GM18499 (cell line): ENCODE measurements around the gene LMO3.

Source experiments
- ATAC-seq: cut with Tn5 transposase; IDR thresholded peaks from one replicate; pipeline ENCODE4 v1.9.1; 2021; ENCODE audit warnings: moderate number of reproducible peaks; ENCODE audit not compliant: insufficient read depth, unreplicated experiment

The LMO3 gene

DNA sequence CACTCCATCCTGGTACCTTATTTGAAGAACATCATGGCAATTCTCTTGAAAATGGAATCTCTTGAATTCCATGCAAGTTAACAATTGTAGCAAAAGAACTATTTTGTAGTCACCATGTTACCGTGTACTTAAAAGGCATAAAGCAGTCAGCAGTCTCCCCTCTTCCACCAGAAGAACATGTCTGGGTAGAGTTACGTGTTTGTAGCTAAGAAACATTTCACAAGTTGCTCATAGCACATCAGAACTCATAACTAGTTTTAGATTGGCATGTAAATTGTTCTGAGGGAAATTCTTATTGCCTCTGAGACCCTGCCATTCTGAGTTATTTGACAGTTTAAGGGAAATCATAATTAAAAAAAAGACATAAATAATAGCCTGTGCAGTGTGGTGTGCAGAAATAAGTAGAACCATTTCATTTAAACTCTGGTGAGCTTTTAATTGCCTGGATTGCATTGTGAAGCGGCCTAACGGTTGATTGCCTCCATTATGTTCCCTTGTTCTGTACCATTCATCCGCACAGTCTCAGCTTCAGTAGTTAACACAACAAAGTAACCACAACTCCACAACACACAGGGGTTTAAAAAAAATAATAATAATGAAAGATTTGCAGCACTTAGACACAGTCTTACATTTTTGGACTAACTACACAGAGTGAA, 2.6 kb downstream of the LMO3 start:
- ATAC-seq, result no peak

DNA sequence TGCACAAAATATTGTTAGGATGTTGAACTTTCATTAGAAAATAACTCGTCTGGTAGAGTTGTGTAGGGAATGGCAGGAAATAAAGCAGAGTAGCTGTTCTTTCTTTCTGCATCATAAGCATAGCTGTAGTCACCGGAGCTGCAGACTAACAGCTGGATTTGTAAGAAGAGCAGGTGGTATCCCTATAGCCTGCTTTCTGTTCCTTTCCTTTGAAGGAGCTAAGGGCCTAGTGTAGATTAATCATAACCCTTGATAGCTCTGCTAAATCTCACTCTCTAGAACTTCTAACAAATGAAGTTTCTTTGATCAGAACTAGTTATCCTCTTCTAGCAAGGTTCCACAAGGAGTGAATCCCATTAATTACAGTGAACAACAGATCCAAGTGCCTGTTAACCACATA, 3.5 kb downstream of the LMO3 start:
- ATAC-seq, result no peak

DNA sequence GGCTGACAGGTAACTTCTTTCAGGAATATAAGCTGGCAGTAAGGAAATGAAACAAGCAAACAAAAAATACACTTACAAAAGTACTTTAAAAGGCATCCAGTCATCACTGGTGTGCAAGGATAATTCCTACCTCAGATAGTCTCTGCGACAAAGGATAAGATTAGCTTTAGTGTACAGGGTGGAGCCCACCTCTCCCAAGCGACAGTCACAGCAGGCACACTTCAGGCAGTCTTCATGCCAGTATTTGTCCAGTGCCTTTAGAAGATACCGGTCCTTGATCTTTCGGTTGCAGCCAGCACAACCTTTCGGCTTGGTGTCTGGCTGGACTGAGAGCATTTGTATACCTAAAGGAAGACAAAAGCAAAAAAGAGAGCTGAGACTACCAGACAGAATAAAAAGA, 5.4 kb downstream of the LMO3 start:
- no peak for ATAC-seq

DNA sequence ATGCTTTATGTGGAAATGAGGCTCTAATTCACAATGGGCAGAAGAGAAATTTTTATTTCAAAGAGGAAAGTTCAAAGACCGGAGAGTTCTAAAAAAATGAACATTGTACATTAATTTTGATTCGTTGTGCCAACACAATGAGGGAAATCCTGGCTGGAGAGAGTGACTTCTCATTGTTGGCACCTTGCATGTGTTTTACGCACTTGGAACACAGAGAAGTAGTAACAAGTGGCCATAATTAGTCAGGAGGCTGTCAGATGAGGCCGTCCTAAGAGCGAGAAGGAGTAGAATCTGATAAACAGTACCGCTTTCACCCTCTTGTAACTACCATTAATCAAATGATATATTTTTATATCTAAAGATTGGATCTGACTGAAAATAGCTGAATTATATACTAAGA, 6.9 kb downstream of the LMO3 start:
- no peak for ATAC-seq

DNA sequence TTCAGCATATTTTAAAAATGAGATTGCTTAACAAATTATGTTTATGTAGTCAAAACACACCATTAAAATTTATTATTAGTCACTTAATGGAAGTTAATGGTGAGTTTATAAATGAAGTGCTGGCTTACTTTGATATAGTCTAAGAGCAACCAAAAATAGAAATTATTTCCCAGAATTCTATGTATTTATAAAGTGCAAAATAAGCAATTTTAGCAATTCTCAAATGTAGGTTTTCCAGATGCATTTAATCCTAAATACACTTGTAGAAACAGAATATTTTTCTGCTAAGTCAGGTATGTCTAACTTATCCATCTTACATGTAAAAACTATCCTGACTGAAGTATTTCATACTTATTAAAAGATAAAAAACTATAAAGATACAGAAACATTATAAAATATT, 11.2 kb downstream of the LMO3 start:
- ATAC-seq, result no peak

DNA sequence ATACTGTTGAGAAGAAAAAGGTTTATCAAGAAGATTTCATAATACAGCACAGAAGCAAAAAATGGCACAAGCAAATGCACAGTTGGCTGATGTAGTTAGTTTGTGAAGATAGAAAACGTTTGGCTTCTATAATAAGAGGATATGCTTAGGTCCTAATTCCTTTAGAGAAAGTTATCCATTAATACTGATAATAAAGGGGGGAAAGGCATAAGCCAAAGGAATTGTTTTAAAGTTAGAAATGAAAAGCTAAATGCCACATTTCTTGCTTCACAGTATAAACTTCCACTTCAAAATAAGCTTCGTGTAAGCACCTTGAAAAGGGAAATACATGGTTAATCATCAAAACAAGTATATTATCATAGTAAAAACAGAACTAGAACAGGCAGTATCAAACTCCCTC, 12.4 kb downstream of the LMO3 start:
- ATAC-seq, result no peak

DNA sequence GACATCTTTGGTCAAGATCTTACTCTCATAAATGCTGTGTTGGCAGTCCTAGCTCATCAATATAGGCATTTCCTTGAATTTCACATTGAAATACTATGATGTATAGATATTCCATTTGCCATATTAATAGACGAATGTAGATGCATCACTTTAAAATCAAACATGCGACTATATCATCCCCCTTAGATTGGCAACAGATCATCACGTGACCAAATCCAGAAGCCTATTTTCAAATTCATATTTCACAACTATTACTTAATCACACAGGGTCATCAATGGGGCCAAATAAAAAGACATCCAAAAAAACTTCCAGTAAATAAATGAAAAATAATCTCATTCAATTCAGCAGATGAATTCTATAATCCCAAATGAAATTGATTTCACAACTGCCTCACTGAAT, 15.3 kb downstream of the LMO3 start:
- ATAC-seq, result no peak

DNA sequence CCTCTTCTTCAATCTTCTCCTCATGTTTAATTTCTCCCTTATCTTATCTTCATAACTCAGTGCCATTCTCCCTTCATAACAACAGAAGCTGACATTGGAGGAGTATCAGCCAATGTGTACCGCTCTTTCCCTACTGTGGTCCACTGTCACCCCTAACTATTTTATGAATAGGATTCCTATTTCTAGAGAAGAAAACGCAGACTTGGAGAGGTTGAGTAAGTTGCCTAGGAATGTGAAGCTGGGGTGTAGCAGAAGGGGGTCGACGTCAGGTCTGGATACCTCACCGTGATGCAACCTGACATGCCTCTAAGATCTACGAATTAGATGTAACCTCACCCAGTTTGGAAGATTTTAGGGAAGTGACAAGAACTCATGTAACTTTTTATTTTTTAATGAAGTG, 17.1 kb downstream of the LMO3 start:
- no peak for ATAC-seq

DNA sequence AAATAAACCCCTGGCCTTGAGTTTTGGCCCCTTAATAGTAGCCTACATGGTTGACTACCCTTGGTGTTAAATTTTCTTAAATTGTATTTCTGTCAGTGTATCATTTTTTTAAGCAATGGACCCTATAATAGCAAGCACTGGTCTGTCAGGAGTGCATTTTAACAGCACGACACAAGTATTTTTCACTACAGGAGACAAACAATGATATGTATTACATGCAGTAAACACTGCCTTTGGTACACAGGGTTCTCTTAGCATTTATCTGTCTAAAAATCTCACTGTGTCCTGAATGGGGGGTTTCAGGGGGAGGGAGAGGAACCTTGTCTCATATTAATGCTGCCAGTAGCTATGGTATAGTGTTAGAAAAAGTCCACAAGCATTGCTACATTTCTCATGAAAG, 18.4 kb downstream of the LMO3 start:
- ATAC-seq, result no peak

DNA sequence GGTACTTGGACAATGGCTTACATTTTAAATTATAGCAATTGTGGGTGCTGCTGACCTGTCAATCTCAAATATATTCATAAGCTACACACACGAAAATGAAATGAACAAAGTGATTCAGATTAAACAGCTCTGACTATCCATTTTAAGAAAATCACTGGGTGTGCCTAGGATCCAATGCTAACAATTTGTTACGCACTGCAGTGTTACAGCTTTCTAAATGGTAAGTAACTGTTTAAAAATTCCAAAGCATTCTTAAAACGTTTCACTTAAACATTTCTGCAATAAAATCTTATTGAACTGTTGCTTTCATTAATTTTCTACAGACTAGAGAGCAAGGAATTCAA, 18.9 kb downstream of the LMO3 start:
- no peak for ATAC-seq

DNA sequence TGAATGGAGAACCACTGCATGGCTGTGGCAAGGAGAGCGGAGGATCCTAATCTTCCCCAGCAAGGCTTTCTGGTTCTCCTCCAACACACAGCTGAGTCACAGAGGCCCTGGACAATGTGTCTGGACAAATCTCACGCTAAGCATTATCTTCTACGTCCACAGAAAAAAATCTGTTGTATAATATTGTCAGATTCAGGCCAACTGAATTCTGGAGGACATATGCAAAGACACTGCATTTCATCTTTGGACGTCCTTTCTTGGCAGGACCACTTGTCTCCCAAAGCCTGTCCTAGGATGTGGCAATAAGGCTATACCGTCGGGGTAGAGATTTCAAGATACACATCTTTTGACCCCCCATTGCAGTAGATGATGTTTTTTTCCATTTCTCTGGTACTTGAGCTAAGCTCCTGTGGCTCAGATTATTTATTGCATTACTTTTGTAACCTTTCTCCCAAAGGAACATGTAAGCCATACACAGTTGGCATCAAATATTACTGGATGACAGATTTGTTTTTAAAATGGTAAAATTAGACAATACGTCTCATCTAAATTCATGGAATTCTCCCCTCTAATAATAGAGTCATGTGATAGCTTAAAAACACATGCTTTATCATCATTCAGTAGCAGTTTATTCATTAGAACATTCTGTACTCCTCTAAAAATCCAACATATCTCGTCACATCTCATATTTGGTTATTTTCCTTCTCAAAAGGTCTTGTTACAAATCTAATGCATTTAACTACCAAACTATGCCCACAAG, 19.4 kb downstream of the LMO3 start:
- no peak for ATAC-seq

DNA sequence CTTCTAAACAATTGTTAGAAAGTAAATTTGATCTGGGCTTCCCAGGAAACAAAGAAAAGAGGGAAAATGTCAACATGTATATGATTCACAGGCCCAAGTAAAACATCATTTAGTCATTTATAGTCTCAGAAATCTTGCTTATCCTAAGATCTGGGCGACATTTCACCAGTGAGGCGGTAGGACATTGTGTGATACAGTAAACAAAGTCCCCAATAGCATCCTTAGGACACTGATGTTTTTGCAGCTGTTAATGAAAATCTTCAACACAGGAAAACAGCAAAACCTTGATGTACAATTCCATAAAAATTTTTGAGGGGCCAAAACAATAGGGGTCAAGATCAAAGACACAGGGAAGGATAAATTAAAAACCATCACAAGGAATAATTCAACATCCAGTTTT, 20.2 kb downstream of the LMO3 start:
- ATAC-seq, result no peak

DNA sequence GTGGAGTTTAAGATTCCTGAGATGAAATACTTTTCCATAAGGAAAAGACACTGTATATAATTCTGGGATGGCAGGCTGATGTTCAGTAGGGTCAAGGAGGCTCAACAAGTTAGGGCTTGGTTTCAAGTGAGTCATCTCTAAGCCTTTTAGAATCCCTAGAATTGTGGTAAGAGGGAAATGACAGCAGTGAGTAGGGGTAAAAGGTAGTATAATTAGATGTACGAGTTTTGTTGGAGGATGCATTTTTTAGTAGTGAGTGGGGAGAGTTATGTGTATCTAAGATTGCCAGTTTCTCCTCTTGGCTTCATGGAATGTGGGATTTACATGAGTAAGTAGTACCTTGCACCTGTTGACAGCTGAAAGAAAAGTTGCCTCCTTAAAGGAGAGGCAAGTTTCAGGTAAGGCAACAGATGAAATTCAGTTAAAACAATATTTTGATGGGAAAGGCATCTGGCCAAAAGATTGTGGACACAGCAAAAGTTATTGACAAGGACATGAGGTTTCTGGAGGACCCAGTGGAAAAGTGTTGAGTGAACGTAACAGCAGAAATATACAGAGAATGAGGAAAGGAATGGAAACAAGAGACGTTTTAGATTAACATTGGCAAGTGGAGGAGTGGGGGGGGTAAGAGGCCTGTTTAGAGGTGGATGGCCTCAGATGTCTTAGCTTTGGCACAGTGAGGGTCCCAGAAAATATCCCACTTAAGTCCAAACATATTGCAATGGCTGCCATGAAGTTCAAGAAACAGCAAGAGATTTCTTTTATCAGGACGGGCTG, 21.8 kb downstream of the LMO3 start:
- ATAC-seq, result no peak

DNA sequence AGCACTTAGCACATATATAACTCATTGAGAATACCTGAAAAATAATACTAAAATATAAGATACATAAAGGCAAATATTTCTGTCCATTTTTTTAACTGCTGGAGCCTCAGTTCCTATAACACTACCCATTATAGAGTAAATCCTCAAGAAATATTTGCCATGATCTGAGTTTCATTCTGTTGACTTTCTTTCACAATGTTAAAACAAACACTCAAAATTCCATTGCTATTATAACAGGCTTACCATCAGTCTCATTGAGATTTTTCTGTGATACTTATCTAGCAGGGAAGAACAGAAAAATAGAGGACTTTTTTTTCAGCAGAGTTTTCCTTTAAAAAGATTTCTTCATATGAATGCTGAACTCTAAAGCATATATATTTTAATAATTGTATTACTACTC, 24.5 kb downstream of the LMO3 start:
- no peak for ATAC-seq

DNA sequence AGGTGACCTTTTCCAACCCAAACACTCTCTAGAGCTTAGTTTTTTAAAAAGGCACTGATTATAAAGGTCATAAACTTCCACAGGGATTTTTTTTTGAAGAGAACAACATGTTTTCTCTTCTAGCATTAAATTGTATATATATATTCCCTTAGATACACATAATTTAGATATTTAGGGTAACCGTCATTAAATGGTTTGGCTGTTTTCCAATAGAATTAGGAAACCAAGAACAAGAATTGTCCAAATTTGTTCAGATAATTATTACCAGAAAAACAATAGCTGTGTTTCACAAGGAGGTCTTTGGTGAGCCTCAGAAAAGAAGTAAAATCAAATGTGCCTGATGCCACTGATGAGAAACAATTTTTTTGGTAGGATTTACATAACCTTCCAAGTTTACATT, 26.9 kb downstream of the LMO3 start:
- ATAC-seq, result no peak

DNA sequence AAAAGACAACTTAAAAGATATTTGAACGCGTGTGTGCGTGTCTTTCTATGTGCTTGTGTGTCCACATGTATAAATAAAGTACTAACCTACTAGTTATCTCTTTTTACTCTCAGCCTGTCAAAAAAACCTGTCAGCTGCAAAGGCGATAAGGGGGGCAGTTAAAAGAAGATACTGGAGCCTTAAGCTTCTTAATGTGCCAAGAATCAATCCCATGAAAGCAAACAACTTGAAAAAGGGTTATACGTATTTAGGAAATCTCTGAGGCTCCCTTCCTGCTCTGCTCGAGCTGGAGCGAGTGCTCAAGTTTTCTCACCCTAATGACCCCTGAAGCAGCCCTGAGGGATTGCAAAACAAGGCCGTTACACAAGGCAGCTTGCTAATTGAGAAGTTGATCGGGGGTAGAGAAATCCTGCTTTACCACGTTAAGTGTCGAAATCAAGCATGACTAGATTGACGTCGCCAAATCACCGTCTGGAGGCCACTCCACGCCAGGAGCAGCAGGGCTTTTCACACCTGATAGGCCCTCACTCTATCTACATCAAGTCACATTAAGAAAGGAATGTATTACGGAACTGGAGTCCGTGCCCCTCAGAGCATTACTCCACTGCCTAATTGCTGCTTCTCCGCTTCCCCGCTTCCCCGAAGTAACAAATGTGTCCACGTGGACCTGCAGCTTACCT, 32.4 kb downstream of the LMO3 start:
- ATAC-seq, result no peak

DNA sequence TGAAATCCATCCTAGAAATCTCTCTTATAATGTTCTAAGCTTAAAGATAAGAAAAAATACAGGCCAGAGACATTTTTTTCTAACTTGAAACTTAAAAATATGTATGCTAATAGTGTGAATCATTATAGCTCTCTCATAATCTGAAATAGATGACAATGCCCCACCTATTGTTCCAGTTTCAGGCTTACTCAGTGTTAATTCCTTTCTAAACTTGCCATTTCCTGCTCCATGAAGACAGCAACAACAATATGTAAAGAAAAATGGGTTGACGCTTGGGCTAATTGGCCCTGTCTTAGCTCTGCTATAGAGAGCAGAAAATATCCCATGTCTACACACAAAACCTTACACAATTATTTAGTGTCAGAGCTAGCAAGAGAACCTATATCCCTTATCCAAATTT, 37.1 kb downstream of the LMO3 start:
- ATAC-seq, result no peak

DNA sequence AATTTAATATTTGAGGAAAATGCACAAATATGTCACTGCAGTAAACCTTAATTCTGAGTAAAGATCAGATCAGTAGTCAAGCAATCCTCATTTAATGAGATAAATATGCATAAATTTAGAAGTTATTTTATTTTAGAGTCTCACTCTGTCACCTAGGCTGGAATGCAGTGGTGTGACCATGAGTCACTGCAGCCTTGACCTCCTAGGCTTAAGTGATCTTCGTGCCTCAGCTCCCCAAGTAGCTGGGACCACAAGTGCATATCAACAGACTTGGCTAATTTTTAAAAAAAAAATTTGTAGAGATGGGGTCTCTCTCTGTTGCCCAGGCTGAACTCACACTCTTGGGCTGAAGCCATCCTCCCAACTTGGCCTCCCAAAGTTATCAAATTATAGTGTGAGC, 41.3 kb downstream of the LMO3 start:
- no peak for ATAC-seq

DNA sequence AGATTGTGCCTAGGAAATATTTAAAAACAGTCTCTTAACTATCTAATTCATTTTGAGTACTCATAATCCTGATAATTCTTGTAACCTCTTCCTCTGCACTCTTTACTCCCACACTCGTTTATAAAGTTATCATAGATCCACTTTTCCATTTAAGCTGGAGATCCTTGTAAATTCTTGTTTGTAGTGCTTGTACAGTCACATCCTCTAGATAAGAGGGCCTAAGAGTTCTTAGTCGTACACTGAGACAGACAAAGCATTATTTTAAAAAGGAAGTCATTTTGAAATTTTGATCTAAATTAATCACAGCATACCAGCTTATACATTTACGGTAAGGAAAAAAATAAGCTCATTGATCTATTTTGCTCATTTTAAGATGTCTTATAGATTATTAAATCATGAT, 42.5 kb downstream of the LMO3 start:
- ATAC-seq, result no peak

DNA sequence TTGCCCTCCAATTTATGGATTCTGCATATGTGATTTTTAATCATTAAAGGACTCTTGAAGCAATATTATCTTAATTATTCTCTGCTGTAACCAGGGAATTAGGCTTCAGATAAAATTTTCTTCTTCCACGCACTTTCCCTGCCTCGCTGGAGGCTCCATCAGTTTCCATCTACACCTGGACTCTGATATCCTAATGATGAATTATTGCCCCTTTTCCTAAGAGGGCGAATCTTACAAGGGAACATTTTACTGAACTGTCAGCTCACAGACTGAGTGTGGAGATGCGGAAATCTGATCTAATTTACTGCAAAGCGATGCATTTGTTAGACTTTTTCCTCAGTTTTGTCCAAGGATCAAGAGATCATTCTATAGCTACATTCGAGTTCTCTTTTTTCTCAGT, 43.0 kb downstream of the LMO3 start:
- ATAC-seq, result no peak

DNA sequence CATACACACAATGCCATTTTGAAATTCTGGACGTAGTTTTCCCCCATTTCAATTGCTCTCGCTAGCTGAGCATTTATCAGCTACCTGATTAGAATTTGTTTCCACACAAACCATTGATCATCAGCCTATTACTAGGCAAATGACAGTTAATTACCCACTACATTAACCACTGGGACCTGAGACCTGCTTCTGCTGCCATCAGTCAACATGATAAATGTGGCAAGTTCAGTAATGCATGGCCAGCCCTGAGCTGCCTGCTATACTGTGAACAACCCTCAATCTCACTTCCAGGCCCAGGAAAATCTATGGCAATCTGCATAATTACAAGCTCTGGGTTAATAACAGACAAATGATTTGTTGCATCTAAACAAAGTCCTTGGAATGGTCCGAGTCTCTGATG, 43.5 kb downstream of the LMO3 start:
- ATAC-seq, result no peak
